SK-N-MC (cell line): ENCODE data around the gene HDAC4.

ENCODE experiments used
- DNase-seq: peaks from one replicate; pipeline ENCODE4 v3.0.0-alpha.2; 2011; ENCODE audit warnings: low read depth, low spot score
- H3K27ac ChIP-seq: fragments of 200-600 bp; sonication (generic); 2 replicates; pipeline ENCODE4 v1.5.1; 2016; ENCODE audit warnings: mixed run types
- H3K36me3 ChIP-seq: fragments of 200-600 bp; sonication (generic); 2 replicates; pipeline ENCODE4 v1.6.1; 2017; ENCODE audit warnings: antibody characterized with exemption, low read length, mixed read lengths; ENCODE audit not compliant: insufficient read depth
- H3K4me3 ChIP-seq: fragments of 200-600 bp; sonication (generic); 2 replicates; pipeline ENCODE4 v1.5.1; 2016
- H3K9ac ChIP-seq: fragments of 200-600 bp; sonication (generic); 2 replicates; pipeline ENCODE4 v1.8.0; 2017; ENCODE audit warnings: mixed run types, mixed read lengths; ENCODE audit not compliant: insufficient read length
- H3K9me3 ChIP-seq: fragments of 200-600 bp; sonication (generic); 2 replicates; pipeline ENCODE4 v1.6.1; 2017; ENCODE audit warnings: low read depth, mild to moderate bottlenecking, antibody characterized with exemption, low read length, moderate library complexity, mixed read lengths
- EZH2 ChIP-seq: fragments of 200-600 bp; sonication (generic); IDR thresholded peaks from one replicate; pipeline ENCODE4 v1.6.1; 2017; ENCODE audit warnings: antibody characterized with exemption
- FOXP2 ChIP-seq: optimal IDR thresholded peaks from 2 replicates; pipeline ENCODE3; 2011; ENCODE audit warnings: mild to moderate bottlenecking, moderate library complexity; ENCODE audit not compliant: insufficient read depth; ENCODE audit errors: extremely low read length, control extremely low read depth
- POLR2AphosphoS5 ChIP-seq: IDR thresholded peaks from 2 replicates; pipeline ENCODE4 v1.6.1; 2012; ENCODE audit warnings: mild to moderate bottlenecking, low read depth, low read length, borderline replicate concordance

HDAC4 gene

GRCh38 chr2:239420082-239420481 lies 19.3 kb upstream of the HDAC4 start:
- Histone ChIP-seq H3K27ac (no peak overlapping the region), H3K9ac (no peak overlapping the region), H3K4me3 (no peak overlapping the region), H3K36me3 (no peaks in the 10 kb centered on the region), H3K9me3 (no peaks in the 10 kb centered on the region)
- no peak for TF ChIP-seq FOXP2
- no peak for TF ChIP-seq POLR2AphosphoS5
- TF ChIP-seq EZH2 = no peak
- DNase-seq = no peak

DNA sequence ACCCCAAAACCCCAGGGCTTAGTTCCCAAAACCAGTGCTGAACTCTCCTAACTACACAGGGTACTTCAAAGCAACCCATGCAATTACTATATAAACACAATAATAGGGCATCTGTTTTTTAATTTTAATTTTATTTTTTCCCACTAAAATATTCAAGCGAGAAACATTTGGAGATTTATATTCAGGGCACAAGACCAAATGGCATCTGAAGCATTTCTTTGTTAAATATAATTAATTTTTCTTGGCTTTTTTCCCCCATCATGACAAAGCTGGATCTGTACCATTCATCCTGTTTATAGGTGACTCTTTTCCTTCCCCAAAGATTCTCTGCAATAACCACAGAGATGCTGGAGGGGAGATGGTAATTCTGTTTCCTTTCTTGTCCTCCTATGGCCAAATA lies 18.1 kb upstream of the HDAC4 start:
- no peaks in the 10 kb centered on the region for H3K9me3 ChIP-seq
- no peak for TF ChIP-seq POLR2AphosphoS5
- TF ChIP-seq FOXP2 = no peak
- no peak overlapping the region for H3K27ac ChIP-seq

DNA sequence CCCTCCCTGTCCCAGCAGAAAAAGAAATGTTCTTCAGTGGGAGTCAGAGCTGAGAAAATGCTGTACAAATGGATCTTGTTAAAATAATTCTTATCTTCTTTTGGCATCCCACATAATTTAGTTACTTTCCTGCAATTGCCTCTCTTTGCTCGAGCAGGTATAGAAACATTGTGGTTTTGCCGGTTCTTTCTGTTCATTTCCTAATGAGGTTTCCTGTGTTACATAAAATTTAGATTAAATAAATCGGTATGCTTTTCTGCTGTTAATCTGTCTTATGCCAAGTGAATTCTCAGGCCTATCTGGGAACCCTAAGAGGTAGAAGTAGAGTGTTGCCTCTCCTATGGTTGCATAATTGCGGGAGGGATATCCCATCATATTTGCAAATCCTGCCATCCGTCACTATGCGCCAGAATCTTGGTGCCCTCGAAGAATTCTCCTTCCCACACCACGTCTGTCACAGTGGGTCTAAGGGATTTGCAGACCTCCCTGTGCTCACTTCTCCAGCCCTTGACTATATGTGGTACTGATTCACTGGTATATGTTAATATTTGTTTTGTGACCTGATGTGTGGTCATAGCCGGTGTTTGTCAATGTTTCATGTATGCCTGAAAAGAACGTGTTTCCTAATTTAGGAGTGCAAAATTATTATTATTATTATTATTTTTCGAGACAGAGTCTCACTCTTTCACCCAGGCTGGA lies 12.2 kb upstream of the HDAC4 start:
- no peak overlapping the region for H3K9ac ChIP-seq
- DNase-seq = no peak
- H3K9me3 ChIP-seq = no peaks in the 10 kb centered on the region
- no peak overlapping the region for H3K4me3 ChIP-seq
- TF ChIP-seq EZH2 (no peak), FOXP2 (no peak), POLR2AphosphoS5 (no peak)
- H3K36me3 ChIP-seq = no peaks in the 10 kb centered on the region
- no peak overlapping the region for H3K27ac ChIP-seq

More for the DNA sequence above, 18.1 kb upstream of the HDAC4 start:
- Histone ChIP-seq H3K36me3 (no peaks in the 10 kb centered on the region), H3K9ac (no peak overlapping the region), H3K4me3 (no peak overlapping the region)
- DNase-seq = no peak

DNA sequence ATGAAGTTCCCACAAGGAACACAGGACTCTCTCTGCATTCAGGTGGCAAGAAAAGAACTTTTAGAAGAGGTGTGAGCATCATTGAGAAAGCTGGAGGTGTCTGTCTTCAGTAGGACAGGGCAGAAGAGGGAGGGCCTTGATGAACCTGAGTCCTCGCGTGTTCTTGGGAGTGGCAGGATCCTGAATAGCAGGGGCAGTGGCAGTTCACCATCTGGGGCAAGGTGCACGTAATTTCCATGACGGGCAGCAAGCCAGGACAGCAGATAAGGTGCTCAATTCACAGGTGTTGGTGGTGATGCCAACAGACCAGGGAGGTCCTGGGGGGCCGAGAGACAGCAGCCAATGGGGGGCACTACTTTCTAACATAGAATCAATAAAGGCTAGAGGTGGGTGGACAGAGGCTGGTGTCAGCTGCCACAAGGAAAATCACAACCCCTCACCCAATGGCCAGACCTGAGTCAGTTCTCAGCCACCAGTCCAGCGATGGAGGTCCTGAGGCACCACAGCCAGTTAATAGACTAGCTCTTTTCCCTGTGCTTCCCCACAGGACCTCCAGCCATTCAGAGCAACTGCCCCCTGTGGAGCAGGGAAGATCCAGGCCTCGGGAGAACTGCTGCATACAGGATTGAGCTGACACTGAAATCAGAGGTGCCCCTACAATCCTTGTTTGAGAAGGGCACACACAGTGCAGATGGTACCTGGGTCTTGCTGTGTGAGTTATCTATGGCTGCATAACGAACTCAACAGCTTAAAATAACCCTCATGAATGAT lies 10.9 kb upstream of the HDAC4 start:
- Histone ChIP-seq H3K9ac (no peak overlapping the region), H3K4me3 (no peak overlapping the region), H3K27ac (no peak overlapping the region), H3K9me3 (no peaks in the 10 kb centered on the region), H3K36me3 (no peaks in the 10 kb centered on the region)
- TF ChIP-seq FOXP2 (no peak), POLR2AphosphoS5 (no peak), EZH2 (no peak)
- DNase-seq = no peak

DNA sequence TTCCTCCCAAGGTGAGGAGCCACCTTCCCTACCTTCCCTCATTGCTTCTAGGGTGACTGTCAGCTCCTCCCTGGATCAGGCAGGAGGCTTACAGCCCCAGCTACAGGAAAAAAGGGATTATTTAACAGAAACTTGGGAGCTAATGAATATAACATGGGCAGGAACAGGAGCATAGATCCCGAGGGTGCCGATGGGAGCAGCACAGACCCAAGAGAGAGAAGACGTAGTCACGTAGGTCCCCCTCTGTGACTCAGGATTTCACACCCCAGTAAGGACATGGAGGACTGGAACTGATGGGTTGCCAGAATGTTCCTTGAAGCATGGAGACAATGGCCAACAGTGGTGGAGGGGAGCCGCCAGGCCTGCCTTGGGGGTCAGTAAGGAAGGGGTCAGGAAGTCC lies 10.3 kb upstream of the HDAC4 start:
- no peak overlapping the region for H3K4me3 ChIP-seq
- no peaks in the 10 kb centered on the region for H3K9me3 ChIP-seq
- H3K36me3 ChIP-seq = no peaks in the 10 kb centered on the region
- H3K27ac ChIP-seq = no peak overlapping the region
- DNase-seq = no peak
- H3K9ac ChIP-seq = no peak overlapping the region
- no peak for TF ChIP-seq FOXP2
- TF ChIP-seq POLR2AphosphoS5 = no peak
- no peak for TF ChIP-seq EZH2

GRCh38 chr2:239409976-239410375 lies 9.2 kb upstream of the HDAC4 start:
- H3K36me3 ChIP-seq = no peaks in the 10 kb centered on the region
- H3K4me3 ChIP-seq = no peak overlapping the region
- no peak overlapping the region for H3K9ac ChIP-seq
- H3K9me3 ChIP-seq = no peaks in the 10 kb centered on the region
- DNase-seq = no peak
- TF ChIP-seq EZH2 (no peak), FOXP2 (no peak), POLR2AphosphoS5 (no peak)
- H3K27ac ChIP-seq = no peak overlapping the region

- H3K4me3 ChIP-seq = no peak overlapping the region
Measured at GRCh38 chr2:239407112-239407511, 6.3 kb upstream of the HDAC4 start.

GRCh38 chr2:239406316-239406995 lies 5.6 kb upstream of the HDAC4 start:
- H3K9ac ChIP-seq = no peak overlapping the region
- H3K36me3 ChIP-seq = no peaks in the 10 kb centered on the region
- no peak for DNase-seq
- H3K27ac ChIP-seq = no peak overlapping the region
- no peaks in the 10 kb centered on the region for H3K9me3 ChIP-seq
- no peak for TF ChIP-seq POLR2AphosphoS5
- no peak for TF ChIP-seq FOXP2
- no peak for TF ChIP-seq EZH2
- H3K4me3 ChIP-seq = no peak overlapping the region

More at GRCh38 chr2:239407112-239407511, 6.3 kb upstream of the HDAC4 start:
- no peaks in the 10 kb centered on the region for H3K9me3 ChIP-seq
- TF ChIP-seq EZH2 (no peak), POLR2AphosphoS5 (no peak), FOXP2 (no peak)
- H3K27ac ChIP-seq = no peak overlapping the region
- no peak overlapping the region for H3K9ac ChIP-seq
- DNase-seq = no peak
- H3K36me3 ChIP-seq = no peaks in the 10 kb centered on the region
